K562 (cell line): ENCODE measurements around the gene BPI. TPM values are rescaled to one million over a fixed set of nuclear protein-coding genes. Genes with fewer than 3 reads are reported as not detected.

Experiments used
- ATAC-seq: fragments of 200-7000 bp; cut with Tn5 transposase; 3 replicates; pipeline ENCODE4 v1.9.1; 2020; ENCODE audit warnings: moderate library complexity
- BruUV-seq: library from RNA; stranded (reverse); fragments of 400-500 nt; replicated peaks from 2 replicates; lab custom pipeline; 2021; lab: Mats Ljungman, UMichigan
- CTCF ChIA-PET: fragments of 300-600 bp; formaldehyde crosslinking; extraction: SDS; loops from one replicate; lab custom pipeline; 2021; ENCODE audit warnings: low intra/inter-chr PET ratio; lab: Yijun Ruan, JAX
- POLR2A ChIA-PET: fragments of 300-600, 350-650 bp; sonication (Branson Sonifier 250); formaldehyde crosslinking; extraction: SDS; loops from one replicate; lab custom pipeline; 2021; ENCODE audit warnings: antibody characterized with exemption, inconsistent platforms; lab: Yijun Ruan, JAX
- DNase-seq, 4 experiments: peaks; one replicate each; pipeline versions ENCODE4 v3.0.0 to v3.0.0-alpha.2; 2011 to 2018; ENCODE audit warnings: low spot score in 3 of 4, mixed read lengths in 3 of 4; ENCODE audit errors: extremely low read depth in 1 of 4
- FAIRE-seq: peaks from 2 replicates; lab custom pipeline; 2011; peaks lifted over from hg19 to GRCh38; lab: Jason Lieb, UNC
- H2AFZ ChIP-seq: 2 replicates; pipeline ENCODE4 v1.6.0; 2011; ENCODE audit warnings: low read depth, low read length, control low read depth, inconsistent platforms
- H3K27ac ChIP-seq: fragments of 200-600 bp; 3 replicates; pipeline ENCODE4 v1.8.0; 2011; ENCODE audit warnings: low read depth, mild to moderate bottlenecking, control low read depth, inconsistent platforms, low read length, moderate library complexity, mixed read lengths; ENCODE audit errors: extremely low read depth
- H3K27me3 ChIP-seq, 2 experiments: fragments of 300-600 bp in 1 of 2; 2 replicates in 1 of 2; 3 replicates in 1 of 2; pipeline versions ENCODE4 v1.6.0 to v1.8.0; 2011; ENCODE audit warnings: inconsistent platforms in 2 of 2, low read length in 2 of 2, mild to moderate bottlenecking in 1 of 2, mixed read lengths in 1 of 2, moderate library complexity in 1 of 2; ENCODE audit not compliant: control insufficient read depth in 2 of 2, insufficient read depth in 2 of 2
- H3K36me3 ChIP-seq: fragments of 300-600 bp; 3 replicates; pipeline ENCODE4 v1.8.0; 2011; ENCODE audit warnings: mild to moderate bottlenecking, low read length, inconsistent platforms; ENCODE audit not compliant: control insufficient read depth, insufficient read depth
- H3K4me1 ChIP-seq, 2 experiments: fragments of 200-600 bp in 1 of 2; replicated peaks in 1 of 2; 2 replicates in 1 of 2; 3 replicates in 1 of 2; pipeline versions ENCODE4 v1.5.1 to v1.8.0; 2011; ENCODE audit warnings: inconsistent platforms in 2 of 2, low read length in 2 of 2, mild to moderate bottlenecking in 1 of 2, mixed read lengths in 1 of 2, moderate library complexity in 1 of 2; ENCODE audit not compliant: control insufficient read depth in 2 of 2, insufficient read depth in 2 of 2
- H3K4me2 ChIP-seq: 2 replicates; pipeline ENCODE4 v1.6.1; 2011; ENCODE audit warnings: low read length, control low read depth, inconsistent platforms, mixed read lengths; ENCODE audit not compliant: insufficient read depth
- H3K4me3 ChIP-seq: fragments of 200-600 bp; sonication (generic), shearing (Covaris generic); 2 replicates; pipeline ENCODE4 v1.5.1; 2016; ENCODE audit warnings: control low read depth, inconsistent platforms
- H3K79me2 ChIP-seq: fragments of 200-600 bp; 3 replicates; pipeline ENCODE4 v1.8.0; 2011; ENCODE audit warnings: low read length, inconsistent platforms; ENCODE audit not compliant: control insufficient read depth, insufficient read depth
- H3K9ac ChIP-seq, 2 experiments: 2 replicates each; pipeline versions ENCODE4 v1.6.0 to v1.6.1; 2011; ENCODE audit warnings: low read depth in 2 of 2, low read length in 2 of 2, control low read depth in 1 of 2, inconsistent platforms in 1 of 2, mild to moderate bottlenecking in 1 of 2, mixed read lengths in 1 of 2; ENCODE audit not compliant: insufficient read depth in 1 of 2
- H3K9me1 ChIP-seq: one replicate; pipeline ENCODE4 v1.6.0; 2011; ENCODE audit warnings: inconsistent platforms, mild to moderate bottlenecking, low read length, moderate library complexity; ENCODE audit not compliant: control insufficient read depth, insufficient read depth
- H3K9me3 ChIP-seq: replicated peaks from 2 replicates; pipeline ENCODE4 v1.5.1; 2011; ENCODE audit warnings: low read depth, low read length, inconsistent platforms; ENCODE audit not compliant: control insufficient read depth, insufficient read depth
- H4K20me1 ChIP-seq: replicated peaks from 2 replicates; pipeline ENCODE4 v1.6.1; 2011; ENCODE audit warnings: low read length, inconsistent platforms, mixed read lengths; ENCODE audit not compliant: control insufficient read depth, insufficient read depth
- BMI1 ChIP-seq: fragments of 150-350 bp; IDR thresholded peaks from 2 replicates; pipeline ENCODE4 v1.6.1; 2014; ENCODE audit warnings: low read length
- ETV6 ChIP-seq, 3 experiments: fragments of 150-350 bp in 1 of 3; sonication (generic) in 1 of 3; formaldehyde crosslinking in 1 of 3; IDR thresholded peaks; 2 replicates each; pipeline versions ENCODE4 v1.6.1 to v1.8.0; 2014 to 2022; ENCODE audit warnings: borderline replicate concordance in 2 of 3, low read depth in 2 of 3, antibody characterized with exemption in 1 of 3, low read length in 1 of 3, mild to moderate bottlenecking in 1 of 3, missing genetic modification reagents in 1 of 3
- SRSF3 ChIP-seq: fragments of 200-400 bp; formaldehyde crosslinking; IDR thresholded peaks from 2 replicates; pipeline ENCODE4 v1.6.1; 2016; ENCODE audit warnings: mild to moderate bottlenecking, low read length, moderate library complexity; ENCODE audit not compliant: insufficient read depth
- ZNF274 ChIP-seq: IDR thresholded peaks from 2 replicates; pipeline ENCODE4 v1.6.1; 2011; ENCODE audit warnings: low read depth, mild to moderate bottlenecking, low read length, moderate library complexity, borderline replicate concordance
- ZNF384 ChIP-seq: IDR thresholded peaks from 2 replicates; pipeline ENCODE4 v1.6.1; 2012; ENCODE audit warnings: low read depth, low read length, improper control_type of control experiment
- WGBS: fragments of 100-300 bp; shearing (Covaris generic); methylation state at CpG from one replicate; pipeline ENCODE4 v1.1.6; 2016; ENCODE audit warnings: low coverage, mixed read lengths; ENCODE audit not compliant: insufficient coverage; ENCODE audit errors: missing lambda C conversion rate; 5-methylcytosine and 5-hydroxymethylcytosine counted together
- in situ Hi-C: fragments of 300-500 bp; cut with MboI; formaldehyde crosslinking; loops from 4 replicates; pipeline ENCODE4 v1.15.0; 2018; ENCODE audit warnings: inconsistent platforms, mixed read lengths
- intact Hi-C: fragments of 100-400 bp; cut with micrococcal nuclease; formaldehyde crosslinking; loops from 2 replicates; pipeline ENCODE4 v1.14.2; 2022
- polyA plus RNA-seq, 8 experiments: library from polyadenylated mRNA; depleted of rRNA in 4 of 8; stranded (reverse) in 5 of 8; unstranded in 3 of 8; fragments of >200 nt; fragmentation: Nextera tagmentation in 2 of 8; fragmentation: Illumina TruSeq in 1 of 8; extraction: Ambion mirVana in 2 of 8; extraction: Trizol in 1 of 8; gene quantifications; 2 replicates each; pipeline versions ENCODE4 v1.2.1 to v1.2.3, GENCODE V29; 2011 to 2014; ENCODE audit warnings: inconsistent platforms in 1 of 8, missing spikeins in 1 of 8
- total RNA-seq, 7 experiments: library from RNA; depleted of rRNA in 6 of 7; stranded (reverse); fragments of >200 nt in 6 of 7; fragmentation: Illumina TruSeq in 2 of 7; extraction: Trizol in 2 of 7; gene quantifications; 2 replicates each; pipeline versions ENCODE4 v1.2.1 to v1.2.3, GENCODE V29; 2011 to 2021; ENCODE audit warnings: low replicate concordance in 1 of 7
- TF ChIP-seq, protein P1 (sequence below): fragments of 250-450 bp; sonication (Bioruptor Pico); IDR thresholded peaks from 2 replicates; pipeline ENCODE4 v1.5.0; 2021; ENCODE audit warnings: mild to moderate bottlenecking, borderline replicate concordance
- TF ChIP-seq, protein P2 (sequence below): fragments of 450-650 bp; IDR thresholded peaks from 2 replicates; pipeline ENCODE4 v1.6.1; 2017; ENCODE audit warnings: antibody characterized with exemption

The BPI gene
- total and polyA plus RNA-seq, 9 of the 15 experiments (the other 6 are each of a cell fraction or from before 2014, with no cell fraction given): not detected

DNA sequence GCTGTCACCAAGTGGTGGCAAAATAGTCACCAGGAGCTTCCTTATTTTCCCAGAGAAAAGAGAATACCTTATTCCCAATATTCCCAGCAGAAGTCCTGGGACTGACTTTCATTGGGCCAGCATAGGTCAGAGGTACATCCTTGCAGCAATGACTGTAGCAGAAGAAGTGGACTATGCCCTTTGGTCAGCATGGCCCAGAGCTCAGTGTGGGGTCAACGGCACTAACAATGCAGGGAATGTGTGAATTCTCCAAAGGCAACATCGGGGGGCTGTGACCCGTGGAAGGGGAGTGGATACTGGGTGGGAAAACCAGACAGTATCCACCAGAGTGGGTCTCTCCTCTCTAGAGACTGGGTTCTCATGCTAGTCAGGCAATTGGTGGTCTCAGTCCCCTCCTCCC, 26.7 kb downstream of the BPI start:
- Histone ChIP-seq H4K20me1 (no peaks in the 10 kb centered on the region; the same call in 1 of the 2 replicates), H3K4me2 (no peak overlapping the region), H3K27ac (no peak overlapping the region), H3K4me1 (no peaks in the 10 kb centered on the region), H3K27me3 (peaks cover 30 to 45% of the 10 kb centered on the region in 2 experiments; a peak in 4 of 5 replicates), H3K9me1 (no peaks in the 10 kb centered on the region), H3K9me3 (no peaks in the 10 kb centered on the region), H3K9ac (no peak overlapping the region), H3K36me3 (no peaks in the 10 kb centered on the region), H3K4me3 (no peak overlapping the region), H2AFZ (no peak overlapping the region), H3K79me2 (no peaks in the 10 kb centered on the region)
- TF ChIP-seq, protein P1, sequence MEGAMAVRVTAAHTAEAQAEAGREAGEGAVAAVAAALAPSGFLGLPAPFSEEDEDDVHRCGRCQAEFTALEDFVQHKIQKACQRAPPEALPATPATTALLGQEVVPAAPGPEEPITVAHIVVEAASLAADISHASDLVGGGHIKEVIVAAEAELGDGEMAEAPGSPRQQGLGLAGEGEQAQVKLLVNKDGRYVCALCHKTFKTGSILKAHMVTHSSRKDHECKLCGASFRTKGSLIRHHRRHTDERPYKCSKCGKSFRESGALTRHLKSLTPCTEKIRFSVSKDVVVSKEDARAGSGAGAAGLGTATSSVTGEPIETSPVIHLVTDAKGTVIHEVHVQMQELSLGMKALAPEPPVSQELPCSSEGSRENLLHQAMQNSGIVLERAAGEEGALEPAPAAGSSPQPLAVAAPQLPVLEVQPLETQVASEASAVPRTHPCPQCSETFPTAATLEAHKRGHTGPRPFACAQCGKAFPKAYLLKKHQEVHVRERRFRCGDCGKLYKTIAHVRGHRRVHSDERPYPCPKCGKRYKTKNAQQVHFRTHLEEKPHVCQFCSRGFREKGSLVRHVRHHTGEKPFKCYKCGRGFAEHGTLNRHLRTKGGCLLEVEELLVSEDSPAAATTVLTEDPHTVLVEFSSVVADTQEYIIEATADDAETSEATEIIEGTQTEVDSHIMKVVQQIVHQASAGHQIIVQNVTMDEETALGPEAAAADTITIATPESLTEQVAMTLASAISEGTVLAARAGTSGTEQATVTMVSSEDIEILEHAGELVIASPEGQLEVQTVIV (CRISPR knock-in tag): no peak
- no peak for TF ChIP-seq SRSF3
- TF ChIP-seq BMI1: no peak
- no peak for TF ChIP-seq ZNF384
- TF ChIP-seq ETV6 (IDR thresholded peaks at IDR 0.05; ENCODE audit: borderline replicate concordance in 1 of 2, low read depth in 2 of 2, low read length in 1 of 2): no peak
- no peak for TF ChIP-seq ETV6 (CRISPR knock-in tag; IDR thresholded peaks at IDR 0.05; ENCODE audit: borderline replicate concordance)
- TF ChIP-seq, protein P2, sequence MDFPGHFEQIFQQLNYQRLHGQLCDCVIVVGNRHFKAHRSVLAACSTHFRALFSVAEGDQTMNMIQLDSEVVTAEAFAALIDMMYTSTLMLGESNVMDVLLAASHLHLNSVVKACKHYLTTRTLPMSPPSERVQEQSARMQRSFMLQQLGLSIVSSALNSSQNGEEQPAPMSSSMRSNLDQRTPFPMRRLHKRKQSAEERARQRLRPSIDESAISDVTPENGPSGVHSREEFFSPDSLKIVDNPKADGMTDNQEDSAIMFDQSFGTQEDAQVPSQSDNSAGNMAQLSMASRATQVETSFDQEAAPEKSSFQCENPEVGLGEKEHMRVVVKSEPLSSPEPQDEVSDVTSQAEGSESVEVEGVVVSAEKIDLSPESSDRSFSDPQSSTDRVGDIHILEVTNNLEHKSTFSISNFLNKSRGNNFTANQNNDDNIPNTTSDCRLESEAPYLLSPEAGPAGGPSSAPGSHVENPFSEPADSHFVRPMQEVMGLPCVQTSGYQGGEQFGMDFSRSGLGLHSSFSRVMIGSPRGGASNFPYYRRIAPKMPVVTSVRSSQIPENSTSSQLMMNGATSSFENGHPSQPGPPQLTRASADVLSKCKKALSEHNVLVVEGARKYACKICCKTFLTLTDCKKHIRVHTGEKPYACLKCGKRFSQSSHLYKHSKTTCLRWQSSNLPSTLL: no peak
- no peak for TF ChIP-seq ZNF274
- in situ Hi-C loops: no loop called here
- POLR2A ChIA-PET: interaction anchor here (0.7 kb wide), 1 partner anchor 69 kb away, joined by 3 read pairs; no protein-coding TSS in a partner anchor
- no peak for ATAC-seq
- no peak for DNase-seq
- 0% methylated on average over 3 of the region's 3 CpGs for WGBS
- no TSS peak for BruUV-seq
- FAIRE-seq: no peak
- intact Hi-C loops: no loop called here
- CTCF ChIA-PET: no interaction called here
